HEK293T (cell line): Measurements from ENCODE around the gene MOCOS.
"Not testable (repeated sequence)": the region's sequence is repeated elsewhere in the genome, so short reads cannot be mapped to it uniquely, and the experiment has no call there.

Source experiments
- CTCF ChIA-PET: fragments of 350-600 bp; formaldehyde crosslinking; extraction: SDS; loops from one replicate; lab custom pipeline; 2021; ENCODE audit warnings: antibody characterized with exemption, inconsistent platforms; lab: Yijun Ruan, JAX
- POLR2A ChIA-PET: fragments of 350-600 bp; formaldehyde crosslinking; extraction: SDS; loops from one replicate; lab custom pipeline; 2020; ENCODE audit warnings: antibody characterized with exemption, inconsistent platforms; lab: Yijun Ruan, JAX
- DNase-seq: peaks from one replicate; pipeline ENCODE4 v3.0.0; 2012; ENCODE audit warnings: mixed read lengths; ENCODE audit errors: extremely low spot score
- ARNT ChIP-seq: fragments of 450-650 bp; IDR thresholded peaks from 2 replicates; pipeline ENCODE4 v1.6.1; 2017; ENCODE audit warnings: mild to moderate bottlenecking
- BHLHE40 ChIP-seq: fragments of 450-650 bp; IDR thresholded peaks from 2 replicates; pipeline ENCODE4 v1.6.1; 2016; ENCODE audit warnings: mild to moderate bottlenecking, moderate library complexity, borderline replicate concordance
- CTBP1 ChIP-seq: fragments of 450-650 bp; IDR thresholded peaks from 2 replicates; pipeline ENCODE4 v1.6.1; 2016; ENCODE audit warnings: borderline replicate concordance
- ELF4 ChIP-seq: fragments of 450-650 bp; IDR thresholded peaks from 2 replicates; pipeline ENCODE4 v1.6.1; 2017; ENCODE audit warnings: antibody characterized with exemption
- FOXA1 ChIP-seq: fragments of 450-650 bp; IDR thresholded peaks from 2 replicates; pipeline ENCODE4 v1.6.1; 2016; ENCODE audit warnings: mild to moderate bottlenecking
- FOXK2 ChIP-seq: fragments of 450-650 bp; IDR thresholded peaks from 2 replicates; pipeline ENCODE4 v1.6.1; 2016; ENCODE audit warnings: mild to moderate bottlenecking
- FOXM1 ChIP-seq: fragments of 450-650 bp; IDR thresholded peaks from 2 replicates; pipeline ENCODE4 v1.6.1; 2017; ENCODE audit warnings: mild to moderate bottlenecking, borderline replicate concordance
- HDGF ChIP-seq: fragments of 450-650 bp; IDR thresholded peaks from 2 replicates; pipeline ENCODE4 v1.6.1; 2017; ENCODE audit warnings: antibody characterized with exemption, borderline replicate concordance
- L3MBTL2 ChIP-seq: fragments of 450-650 bp; conservative IDR thresholded peaks from 2 replicates; pipeline ENCODE4 v1.6.1; 2016; ENCODE audit warnings: mild to moderate bottlenecking
- LEF1 ChIP-seq: fragments of 450-650 bp; IDR thresholded peaks from 2 replicates; pipeline ENCODE4 v1.6.1; 2017; ENCODE audit warnings: mild to moderate bottlenecking, borderline replicate concordance
- NFRKB ChIP-seq: fragments of 450-650 bp; IDR thresholded peaks from 2 replicates; pipeline ENCODE4 v1.6.1; 2016; ENCODE audit warnings: mild to moderate bottlenecking, moderate library complexity
- SP1 ChIP-seq: fragments of 450-650 bp; IDR thresholded peaks from 2 replicates; pipeline ENCODE4 v1.6.1; 2017
- SUZ12 ChIP-seq: fragments of 450-650 bp; IDR thresholded peaks from 2 replicates; pipeline ENCODE4 v1.6.1; 2016; ENCODE audit warnings: mild to moderate bottlenecking
- TARDBP ChIP-seq: fragments of 450-650 bp; IDR thresholded peaks from 2 replicates; pipeline ENCODE4 v1.6.1; 2016
- ZNF384 ChIP-seq: fragments of 450-650 bp; IDR thresholded peaks from 2 replicates; pipeline ENCODE4 v1.6.1; 2016
- TF ChIP-seq, protein P1 (sequence below): fragments of 450-650 bp; IDR thresholded peaks from 2 replicates; pipeline ENCODE4 v1.6.1; 2016

MOCOS gene

DNA sequence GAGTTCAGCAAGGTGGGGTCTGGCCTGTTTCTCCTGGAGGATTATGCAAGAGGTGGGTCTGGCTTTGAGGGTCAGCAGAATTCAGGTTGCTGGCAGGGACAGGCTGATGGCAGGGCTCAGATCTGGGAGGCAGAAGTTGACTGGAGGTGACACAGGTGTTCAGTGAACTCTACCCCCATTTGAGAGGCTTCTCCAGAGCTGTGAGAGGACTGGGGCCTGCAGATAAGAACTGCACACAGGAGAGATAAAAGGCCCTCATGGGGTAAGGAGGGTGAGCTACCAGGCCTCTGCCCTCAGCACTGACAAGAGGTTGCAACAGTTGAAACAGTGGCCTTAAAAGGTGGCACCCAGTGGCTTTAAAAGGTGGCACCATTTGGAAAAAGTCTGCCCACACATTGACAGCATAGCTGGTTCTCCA lies 13.1 kb downstream of the MOCOS start:
- ChIA-PET CTCF (interaction anchor here (0.6 kb wide), 1 partner anchor 1046 kb away, joined by 3 read pairs; no protein-coding TSS in a partner anchor), POLR2A (no interaction called here)
- DNase-seq, result no peak
- TF ChIP-seq CTBP1, result no peak
- TF ChIP-seq L3MBTL2, result no peak
- TF ChIP-seq FOXA1, result no peak
- TF ChIP-seq SUZ12, result no peak
- TF ChIP-seq LEF1, result no peak
- TF ChIP-seq, protein P1, sequence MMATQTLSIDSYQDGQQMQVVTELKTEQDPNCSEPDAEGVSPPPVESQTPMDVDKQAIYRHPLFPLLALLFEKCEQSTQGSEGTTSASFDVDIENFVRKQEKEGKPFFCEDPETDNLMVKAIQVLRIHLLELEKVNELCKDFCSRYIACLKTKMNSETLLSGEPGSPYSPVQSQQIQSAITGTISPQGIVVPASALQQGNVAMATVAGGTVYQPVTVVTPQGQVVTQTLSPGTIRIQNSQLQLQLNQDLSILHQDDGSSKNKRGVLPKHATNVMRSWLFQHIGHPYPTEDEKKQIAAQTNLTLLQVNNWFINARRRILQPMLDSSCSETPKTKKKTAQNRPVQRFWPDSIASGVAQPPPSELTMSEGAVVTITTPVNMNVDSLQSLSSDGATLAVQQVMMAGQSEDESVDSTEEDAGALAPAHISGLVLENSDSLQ, result no peak
- no peak for TF ChIP-seq BHLHE40
- no peak for TF ChIP-seq ZNF384
- no peak for TF ChIP-seq TARDBP

DNA sequence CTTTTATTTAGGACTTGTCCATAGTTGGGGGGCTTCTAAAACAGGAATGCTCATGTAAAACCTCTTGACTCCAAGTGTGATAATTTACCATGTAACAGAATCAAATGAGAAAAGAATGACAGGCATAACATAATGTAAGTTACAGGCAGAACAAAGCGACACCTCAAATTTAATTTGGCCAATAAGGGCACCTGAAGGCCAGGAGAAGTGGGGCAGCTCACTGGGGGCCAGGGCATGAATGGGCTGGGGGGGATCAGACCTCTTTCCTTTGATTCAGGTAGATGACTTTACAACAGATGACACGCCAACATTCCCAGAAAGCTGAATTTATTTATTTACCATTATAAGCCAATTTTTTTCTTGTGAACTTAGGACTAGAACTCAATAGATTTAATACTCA lies 14.5 kb downstream of the MOCOS start:
- POLR2A ChIA-PET, result no interaction called here
- TF ChIP-seq FOXA1 (no peak), HDGF (no peak), BHLHE40 (no peak), FOXK2 (no peak), L3MBTL2 (no peak)
- DNase-seq, result no peak
- CTCF ChIA-PET, result interaction anchor here (0.7 kb wide), 1 partner anchor 274 kb away, joined by 4 read pairs; no protein-coding TSS in a partner anchor

DNA sequence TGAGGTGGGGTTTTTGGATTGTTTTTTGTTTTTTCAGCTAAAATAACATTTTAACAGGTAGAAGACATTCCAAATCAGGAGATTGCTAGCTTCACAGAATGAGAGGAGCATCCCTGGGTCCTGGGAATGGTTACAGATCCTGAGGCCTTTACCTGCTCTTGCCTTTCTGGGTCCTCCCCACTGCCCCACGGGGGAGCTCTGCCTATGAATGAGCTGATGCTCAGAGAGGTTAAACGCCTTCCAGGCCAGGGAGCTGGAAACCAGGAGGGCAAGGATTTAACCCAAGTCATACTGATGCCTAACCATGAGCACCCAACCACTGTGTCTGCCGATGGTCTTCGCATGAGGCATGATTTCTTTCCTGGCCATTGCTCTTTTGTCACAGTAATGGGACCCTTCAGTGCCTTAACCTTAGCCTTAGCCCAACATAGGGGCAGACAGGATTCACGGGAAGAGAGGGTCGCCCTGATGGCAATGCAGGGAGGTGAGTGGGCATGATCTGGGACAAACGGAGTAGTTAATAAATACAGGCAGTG lies 16.1 kb downstream of the MOCOS start:
- ChIA-PET CTCF (interaction anchor here (0.6 kb wide), 1 partner anchor 24 kb away, joined by 6 read pairs; no protein-coding TSS in a partner anchor), POLR2A (no interaction called here)
- peak; percentile 10 for DNase-seq
- TF ChIP-seq NFRKB, result no peak
- no peak for TF ChIP-seq SP1
- TF ChIP-seq ELF4, result no peak
- TF ChIP-seq, protein P1, result no peak
- no peak for TF ChIP-seq SUZ12
- no peak for TF ChIP-seq ARNT
- no peak for TF ChIP-seq HDGF

DNA sequence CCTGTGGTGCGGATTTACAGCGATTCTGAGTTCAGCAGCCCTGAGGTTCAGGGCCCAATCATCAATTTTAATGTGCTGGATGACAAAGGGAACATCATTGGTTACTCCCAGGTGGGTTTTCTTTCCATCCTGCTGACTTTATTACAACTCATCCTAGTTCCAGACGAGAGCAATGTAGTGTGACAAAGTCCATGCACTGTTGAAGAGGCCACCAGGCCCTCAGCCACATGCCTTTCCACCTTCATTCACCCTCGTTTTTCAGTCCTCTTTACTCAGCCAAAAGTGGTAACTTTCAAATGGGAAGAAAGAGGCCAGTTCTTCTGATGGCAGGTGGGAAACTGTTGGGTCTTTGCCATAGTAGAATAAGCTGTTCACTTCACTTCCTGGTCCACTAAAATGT lies 17.9 kb downstream of the MOCOS start:
- TF ChIP-seq HDGF, result no peak
- TF ChIP-seq SP1, result no peak
- TF ChIP-seq FOXA1, result no peak
- no peak for TF ChIP-seq TARDBP
- TF ChIP-seq, protein P1, result no peak
- no peak for TF ChIP-seq ELF4
- no peak for TF ChIP-seq L3MBTL2
- TF ChIP-seq FOXM1, result no peak
- no peak for TF ChIP-seq SUZ12
- no peak for TF ChIP-seq BHLHE40
- no peak for TF ChIP-seq CTBP1
- no peak for TF ChIP-seq LEF1
- TF ChIP-seq FOXK2, result no peak
- TF ChIP-seq NFRKB, result no peak
- TF ChIP-seq ARNT, result no peak
- TF ChIP-seq ZNF384, result no peak
- DNase-seq, result no peak
- POLR2A ChIA-PET, result no interaction called here
- CTCF ChIA-PET, result interaction anchor here (1.0 kb wide), 1 partner anchor 371 kb away, joined by 3 read pairs; no protein-coding TSS in a partner anchor

DNA sequence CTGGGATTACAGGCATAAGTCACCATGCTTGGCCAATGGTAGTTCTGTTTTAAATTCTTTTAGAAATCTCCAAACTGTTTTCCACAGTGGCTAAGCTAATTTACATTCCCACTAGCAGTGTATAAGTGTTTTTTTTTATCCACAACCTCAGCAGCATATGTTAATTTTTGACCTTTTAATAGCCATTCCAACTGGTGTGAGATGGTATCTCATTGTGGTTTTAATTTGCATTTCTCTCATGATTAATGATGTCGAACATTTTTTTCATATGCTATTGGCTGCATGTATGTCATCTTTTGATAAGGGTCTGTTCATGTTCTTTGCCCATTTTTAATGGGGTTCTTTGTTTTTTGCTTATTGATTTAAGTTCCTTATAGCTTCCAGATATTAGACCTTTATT lies 20.0 kb downstream of the MOCOS start:
- CTCF ChIA-PET, result interaction anchor here (0.6 kb wide), 1 partner anchor 14 kb away, joined by 4 read pairs; no protein-coding TSS in a partner anchor
- TF ChIP-seq TARDBP (no peak), L3MBTL2 (no peak), CTBP1 (no peak), FOXM1 (no peak), NFRKB (no peak), SUZ12 (no peak)
- POLR2A ChIA-PET, result no interaction called here
- no peak for DNase-seq

DNA sequence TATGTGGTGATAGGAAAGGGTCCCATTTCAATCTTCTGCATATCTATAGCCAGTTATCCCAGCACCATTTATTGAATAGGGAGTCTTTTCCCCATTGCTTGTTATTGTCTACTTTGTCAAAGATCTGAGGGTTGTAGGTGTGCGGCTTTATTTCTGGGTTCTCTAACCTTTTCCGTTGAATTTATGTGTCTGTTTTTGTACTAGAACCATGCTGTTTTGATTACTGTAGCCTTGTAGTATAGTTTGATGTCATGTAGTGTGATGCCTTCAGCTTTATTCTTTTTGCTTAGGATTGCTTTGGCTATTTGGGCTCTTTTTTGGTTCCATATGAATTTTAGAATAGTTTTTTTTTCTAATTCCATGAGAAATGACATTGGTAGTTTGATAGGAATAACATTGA lies 20.7 kb downstream of the MOCOS start:
- POLR2A ChIA-PET, CTCF ChIA-PET, DNase-seq: not testable (repeated sequence)

DNA sequence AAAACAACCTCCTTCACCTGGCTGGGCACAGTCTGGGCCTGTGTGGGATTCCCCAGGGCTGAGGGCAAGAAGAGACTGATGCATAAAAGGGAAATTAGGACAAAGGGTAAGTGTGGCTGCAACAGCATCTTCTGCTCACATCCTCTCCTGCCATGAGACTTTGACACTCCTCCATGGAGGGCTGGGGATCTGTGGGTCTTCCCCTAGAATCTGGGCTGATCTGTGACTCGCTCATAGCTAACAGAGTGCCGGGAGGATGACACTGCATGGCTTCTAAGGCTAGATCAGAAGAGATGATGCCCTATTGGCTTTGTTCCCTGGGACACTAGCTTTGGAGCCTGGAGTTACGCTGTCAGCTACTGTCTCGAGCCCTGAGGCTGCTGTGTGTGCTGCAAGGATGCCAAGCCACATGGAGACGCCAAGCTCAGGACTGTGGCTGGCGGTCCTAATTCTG lies 24.3 kb downstream of the MOCOS start:
- ChIA-PET CTCF (no interaction called here), POLR2A (no interaction called here)
- TF ChIP-seq FOXM1 (no peak), L3MBTL2 (no peak), FOXK2 (no peak), SP1 (no peak), ZNF384 (no peak), LEF1 (no peak), FOXA1 (no peak), ELF4 (no peak), NFRKB (no peak), BHLHE40 (no peak), HDGF (no peak), ARNT (no peak), TARDBP (no peak), CTBP1 (no peak), SUZ12 (no peak)
- TF ChIP-seq, protein P1, result no peak
- no peak for DNase-seq
